Measurements from ENCODE around the gene ANKRD50. TPM values are rescaled to one million over a fixed set of nuclear protein-coding genes. Genes with fewer than 3 reads are reported as not detected.

Gene ANKRD50
- total and polyA plus RNA-seq, 5 experiments from 2014 or later, result 0.06 to 1.1 (median 0.54) TPM; not detected in 1

DNA sequence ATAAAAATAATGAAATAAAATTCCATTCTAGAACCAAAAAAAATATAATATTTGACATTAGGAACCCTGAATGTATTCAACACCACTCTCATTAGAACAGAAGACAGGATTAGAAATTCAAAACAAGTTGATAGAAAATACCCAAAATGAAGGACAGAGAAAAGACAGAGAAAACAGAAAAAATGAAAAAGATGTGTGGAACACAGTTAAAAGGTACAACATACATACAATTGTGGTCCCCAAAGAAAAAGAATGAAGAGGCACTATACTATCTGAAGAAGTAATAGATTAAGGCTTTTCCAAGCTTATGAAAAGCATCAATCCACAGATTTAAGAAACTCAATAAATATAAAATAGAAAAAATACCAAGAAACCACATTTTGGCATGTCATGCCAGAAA, 16.4 kb downstream of the ANKRD50 start:
- H3K4me3 Mint-ChIP-seq, result no peak overlapping the region
- H3K27ac Mint-ChIP-seq, result no peak overlapping the region
- POLR2A ChIA-PET, result no interaction called here
- H3K4me1 Mint-ChIP-seq, result no peaks in the 10 kb centered on the region
- peaks cover 0 to 9% (median 3%) of the 10 kb centered on the region in 9 donors for H3K9me3 Mint-ChIP-seq
- H3K36me3 Mint-ChIP-seq, result peaks cover 0 to 4% (median 0%) of the 10 kb centered on the region in 3 donors
- no peak for ATAC-seq
- peaks cover 0 to 21% (median 5%) of the 10 kb centered on the region in 5 donors for H3K27me3 Mint-ChIP-seq
- no peak for DNase-seq

DNA sequence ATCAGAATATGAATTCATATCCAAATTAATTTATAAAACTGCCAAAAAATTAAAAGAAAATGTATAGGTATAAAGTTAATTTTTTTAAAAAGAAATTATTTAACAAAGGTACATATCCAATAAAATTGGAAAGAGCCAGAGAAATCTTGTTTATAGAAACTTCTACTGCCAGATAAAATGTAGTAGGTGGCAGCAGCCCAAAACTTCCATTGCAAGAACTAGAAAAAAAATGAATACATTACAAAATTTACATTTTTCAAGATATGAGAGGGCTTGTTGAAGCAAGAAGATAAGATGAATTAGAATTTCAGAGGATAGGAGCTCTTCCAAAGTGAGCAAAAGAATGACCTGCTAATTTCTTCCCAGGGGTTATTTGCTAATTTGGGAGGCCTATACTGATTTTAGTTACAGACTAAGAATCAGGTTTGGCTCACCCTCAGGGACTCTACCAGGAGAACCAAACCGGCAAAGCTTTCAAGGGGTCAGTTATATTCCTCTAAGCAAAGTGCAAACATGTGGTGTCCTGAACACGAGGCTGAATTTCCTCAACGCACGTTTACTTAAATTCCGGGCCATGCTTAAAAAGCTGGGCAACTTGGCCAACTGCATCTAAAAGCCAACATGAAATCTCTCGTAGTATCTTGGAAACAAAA, 17.5 kb downstream of the ANKRD50 start:
- peaks cover 0 to 16% (median 5%) of the 10 kb centered on the region in 5 donors for H3K27me3 Mint-ChIP-seq
- no peak for DNase-seq

DNA sequence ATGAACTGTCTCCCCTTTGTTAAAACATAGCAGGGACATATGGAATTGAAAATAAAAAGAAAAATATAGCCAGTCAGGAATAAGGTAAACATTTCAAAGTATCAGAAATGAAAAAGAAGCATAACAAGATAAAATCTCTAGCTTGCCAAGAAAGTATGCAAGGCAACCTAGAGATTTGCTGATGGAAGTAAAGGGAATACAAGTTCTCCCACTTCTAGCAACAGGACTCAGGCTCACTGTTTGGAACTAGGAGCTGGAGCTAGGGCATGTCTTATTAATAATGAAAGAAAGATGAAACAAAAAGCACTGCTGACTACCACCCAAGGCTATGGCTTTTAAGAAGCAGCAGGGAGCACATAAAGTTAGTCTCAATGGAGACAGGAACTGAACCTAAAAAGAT, 18.2 kb downstream of the ANKRD50 start:
- Mint-ChIP-seq H3K4me1 (no peaks in the 10 kb centered on the region), H3K27ac (no peak overlapping the region), H3K9me3 (peaks cover 0 to 9% (median 3%) of the 10 kb centered on the region in 9 donors), H3K27me3 (peaks cover 0 to 13% (median 2%) of the 10 kb centered on the region in 5 donors), H3K36me3 (peaks cover 0 to 4% (median 0%) of the 10 kb centered on the region in 3 donors), H3K4me3 (no peak overlapping the region)
- ATAC-seq (no peak), DNase-seq (no peak)
- POLR2A ChIA-PET, result no interaction called here

More for the DNA sequence above, 17.5 kb downstream of the ANKRD50 start:
- Mint-ChIP-seq H3K4me3 (no peak overlapping the region), H3K9me3 (peaks cover 0 to 9% (median 3%) of the 10 kb centered on the region in 9 donors), H3K27ac (no peak overlapping the region), H3K36me3 (peaks cover 0 to 4% (median 0%) of the 10 kb centered on the region in 3 donors), H3K4me1 (no peaks in the 10 kb centered on the region)
- ATAC-seq, result no peak
- POLR2A ChIA-PET, result no interaction called here

DNA sequence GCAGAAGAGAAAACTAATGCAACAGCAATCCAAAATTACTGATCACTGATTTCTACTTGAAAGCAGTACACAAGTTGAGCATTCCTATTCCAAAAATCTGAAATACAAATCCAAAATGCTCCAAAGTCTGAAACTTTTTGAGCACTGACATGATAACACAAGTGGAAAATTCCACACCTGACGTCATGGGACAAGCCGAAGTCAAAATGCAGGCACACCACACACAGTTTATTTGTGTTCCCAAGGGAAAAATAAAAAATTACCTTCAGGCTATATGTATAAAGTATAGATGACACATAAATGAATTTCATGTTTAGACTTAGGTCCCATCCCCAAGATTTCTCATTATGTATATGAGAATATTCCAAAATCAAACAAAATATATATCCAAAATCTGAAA, 20.7 kb downstream of the ANKRD50 start:
- peaks cover 0 to 19% (median 4%) of the 10 kb centered on the region in 9 donors for H3K9me3 Mint-ChIP-seq
- POLR2A ChIA-PET, result no interaction called here
- H3K4me1 Mint-ChIP-seq, result no peaks in the 10 kb centered on the region
- peaks cover 0 to 4% (median 0%) of the 10 kb centered on the region in 5 donors for H3K27me3 Mint-ChIP-seq
- peaks cover 0 to 4% (median 0%) of the 10 kb centered on the region in 3 donors for H3K36me3 Mint-ChIP-seq
- H3K4me3 Mint-ChIP-seq, result no peak overlapping the region
- ATAC-seq (no peak), DNase-seq (no peak)
- H3K27ac Mint-ChIP-seq, result no peak overlapping the region

DNA sequence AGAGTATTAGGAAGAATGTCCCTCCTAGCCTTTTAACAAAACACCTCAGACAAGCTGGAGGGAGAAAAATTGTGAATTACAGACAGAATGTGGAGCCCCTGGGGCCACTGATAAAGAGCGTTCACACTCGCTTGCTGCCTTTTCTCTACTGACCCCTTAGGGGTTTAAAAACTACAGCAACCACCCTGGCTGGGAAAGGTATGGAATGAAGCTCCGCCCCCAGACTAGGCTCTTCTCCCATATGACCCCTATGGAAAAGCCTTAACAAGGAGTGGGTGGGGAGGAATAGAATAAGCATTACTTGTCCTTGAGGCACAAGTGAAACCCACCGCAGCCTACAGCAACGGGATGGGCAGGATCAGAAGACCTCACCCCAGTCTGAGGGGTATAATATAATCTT, 26.3 kb downstream of the ANKRD50 start:
- no peaks in the 10 kb centered on the region for H3K36me3 Mint-ChIP-seq
- H3K27me3 Mint-ChIP-seq, result peaks cover 0 to 7% (median 0%) of the 10 kb centered on the region in 5 donors
- H3K4me1 Mint-ChIP-seq, result no peaks in the 10 kb centered on the region

DNA sequence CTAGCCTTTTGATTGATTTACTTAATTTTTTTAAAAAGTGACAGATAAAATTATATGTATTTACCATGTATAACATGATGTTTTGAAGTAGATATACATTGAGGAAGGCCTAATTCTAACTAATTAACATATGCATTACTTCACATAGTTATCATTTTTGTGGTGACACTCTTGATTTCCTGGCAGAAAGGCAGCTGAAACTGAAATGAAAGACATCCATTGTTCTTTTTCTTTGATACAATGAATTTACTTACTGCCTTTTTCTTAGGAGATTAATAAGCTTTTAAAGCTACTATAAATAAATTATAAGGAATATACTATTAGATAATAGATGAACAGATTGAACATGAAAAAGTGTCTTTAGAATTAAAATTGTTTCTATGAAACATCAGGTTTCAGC, 26.7 kb downstream of the ANKRD50 start:
- Mint-ChIP-seq H3K9me3 (peaks cover 0 to 10% (median 0%) of the 10 kb centered on the region in 9 donors), H3K4me3 (no peak overlapping the region), H3K27ac (no peak overlapping the region), H3K27me3 (peaks cover 0 to 7% (median 0%) of the 10 kb centered on the region in 5 donors), H3K4me1 (no peaks in the 10 kb centered on the region), H3K36me3 (no peaks in the 10 kb centered on the region)
- ATAC-seq (no peak), DNase-seq (no peak)
- POLR2A ChIA-PET, result no interaction called here

More for the DNA sequence above, 26.3 kb downstream of the ANKRD50 start:
- POLR2A ChIA-PET, result no interaction called here
- no peak overlapping the region for H3K27ac Mint-ChIP-seq
- peaks cover 0 to 10% (median 0%) of the 10 kb centered on the region in 9 donors for H3K9me3 Mint-ChIP-seq
- DNase-seq, result no peak
- ATAC-seq, result no peak
- no peak overlapping the region for H3K4me3 Mint-ChIP-seq

DNA sequence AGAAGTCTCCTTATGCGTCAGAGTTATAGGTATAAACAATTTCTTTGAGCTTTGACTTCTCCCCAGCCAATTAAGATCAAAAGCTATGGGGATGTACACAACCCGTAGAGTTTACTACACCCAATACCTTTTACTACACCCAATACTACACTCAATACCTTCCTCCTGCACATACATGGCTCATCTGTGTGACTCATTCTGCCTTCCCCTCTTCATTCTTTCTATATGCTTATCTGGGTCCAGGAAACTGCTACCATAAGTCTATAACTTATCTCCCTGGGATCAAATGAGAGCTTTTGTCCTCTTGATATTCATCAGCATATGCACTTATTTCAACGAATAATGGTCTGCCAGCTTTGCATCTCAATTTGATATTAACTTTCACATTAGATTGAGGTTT, 28.2 kb downstream of the ANKRD50 start:
- DNase-seq, result no peak
- Mint-ChIP-seq H3K4me1 (peaks cover 0 to 2% (median 0%) of the 10 kb centered on the region in 4 donors), H3K36me3 (no peaks in the 10 kb centered on the region), H3K9me3 (peaks cover 0 to 10% (median 0%) of the 10 kb centered on the region in 9 donors), H3K27me3 (peaks cover 0 to 7% (median 0%) of the 10 kb centered on the region in 5 donors), H3K27ac (no peak overlapping the region), H3K4me3 (no peak overlapping the region)
- no peak for ATAC-seq
- POLR2A ChIA-PET, result no interaction called here

DNA sequence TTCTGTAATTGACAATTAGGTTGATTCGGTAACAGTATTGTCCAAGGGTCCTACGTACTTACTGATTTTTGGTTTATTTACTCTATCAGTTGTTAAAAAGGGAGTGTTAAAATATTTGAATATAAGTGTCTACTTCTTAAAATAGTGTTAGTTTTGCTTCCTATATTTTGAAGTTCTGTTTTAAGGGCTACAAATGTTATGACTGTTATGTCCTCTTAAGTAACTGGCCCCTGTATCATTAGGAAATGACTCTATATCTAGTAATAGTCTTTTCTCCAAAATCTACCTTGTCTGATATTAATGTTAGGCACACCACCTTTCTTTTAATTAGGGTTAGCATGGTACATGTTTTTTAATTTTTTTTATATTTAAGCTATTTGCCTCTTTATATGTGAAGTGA, 30.1 kb downstream of the ANKRD50 start:
- H3K4me3 Mint-ChIP-seq, result no peak overlapping the region
- peaks cover 0 to 2% (median 0%) of the 10 kb centered on the region in 4 donors for H3K4me1 Mint-ChIP-seq
- POLR2A ChIA-PET, result no interaction called here
- no peak overlapping the region for H3K27ac Mint-ChIP-seq
- no peak for ATAC-seq
- peaks cover 0 to 7% (median 0%) of the 10 kb centered on the region in 5 donors for H3K27me3 Mint-ChIP-seq
- no peak for DNase-seq
- no peaks in the 10 kb centered on the region for H3K36me3 Mint-ChIP-seq
- peaks cover 0 to 4% (median 0%) of the 10 kb centered on the region in 9 donors for H3K9me3 Mint-ChIP-seq

DNA sequence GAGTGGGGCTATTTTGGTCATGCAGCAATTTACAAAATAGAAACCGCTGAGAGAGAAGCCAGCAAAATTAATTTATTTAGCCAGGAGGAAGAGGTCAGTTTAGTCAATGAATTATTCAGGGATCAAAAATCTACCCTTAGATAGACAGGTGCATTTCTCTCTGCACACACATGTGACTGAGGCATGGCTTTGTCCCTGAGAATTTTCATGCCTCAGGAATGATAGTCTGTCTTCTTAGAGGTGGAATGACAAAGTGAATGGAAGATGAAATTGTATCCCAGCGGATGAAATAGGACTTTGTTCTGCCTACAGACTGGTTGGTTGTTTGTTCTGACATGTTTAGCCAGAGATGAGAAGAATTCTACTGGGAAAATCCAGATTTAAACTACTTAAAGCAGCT, 46.0 kb downstream of the ANKRD50 start:
- Mint-ChIP-seq H3K9me3 (peaks cover 0 to 9% (median 0%) of the 10 kb centered on the region in 9 donors), H3K4me1 (no peaks in the 10 kb centered on the region), H3K36me3 (peaks cover 0 to 2% (median 0%) of the 10 kb centered on the region in 3 donors), H3K27me3 (no peaks in the 10 kb centered on the region), H3K27ac (no peak overlapping the region), H3K4me3 (no peak overlapping the region)
- DNase-seq (no peak), ATAC-seq (no peak)
- POLR2A ChIA-PET, result no interaction called here

DNA sequence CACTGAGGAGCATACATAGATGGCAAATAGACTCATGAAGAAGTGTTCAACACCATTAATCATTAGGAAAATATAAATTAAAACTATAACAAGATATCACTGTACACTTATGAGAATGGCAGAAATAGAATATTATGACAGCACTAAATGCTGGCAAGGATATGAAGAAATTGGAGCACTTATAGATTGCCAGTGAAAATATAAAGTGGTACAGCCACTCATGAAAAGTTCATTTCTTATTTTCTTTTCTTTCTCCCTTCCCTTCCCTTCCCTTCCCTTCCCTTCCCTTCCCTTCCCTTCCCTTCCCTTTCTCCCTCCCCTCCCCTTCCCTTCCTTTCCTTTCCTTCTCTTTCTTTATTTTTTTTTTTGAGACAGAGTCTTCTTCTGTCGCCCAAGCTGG, 53.7 kb downstream of the ANKRD50 start:
- no peak for DNase-seq
- ATAC-seq, result no peak
- POLR2A ChIA-PET, result no interaction called here
- Mint-ChIP-seq H3K36me3 (no peaks in the 10 kb centered on the region), H3K9me3 (peaks cover 0 to 2% (median 0%) of the 10 kb centered on the region in 9 donors), H3K4me3 (no peak overlapping the region), H3K27ac (no peak overlapping the region), H3K27me3 (peaks cover 0 to 7% (median 3%) of the 10 kb centered on the region in 5 donors), H3K4me1 (no peaks in the 10 kb centered on the region)

DNA sequence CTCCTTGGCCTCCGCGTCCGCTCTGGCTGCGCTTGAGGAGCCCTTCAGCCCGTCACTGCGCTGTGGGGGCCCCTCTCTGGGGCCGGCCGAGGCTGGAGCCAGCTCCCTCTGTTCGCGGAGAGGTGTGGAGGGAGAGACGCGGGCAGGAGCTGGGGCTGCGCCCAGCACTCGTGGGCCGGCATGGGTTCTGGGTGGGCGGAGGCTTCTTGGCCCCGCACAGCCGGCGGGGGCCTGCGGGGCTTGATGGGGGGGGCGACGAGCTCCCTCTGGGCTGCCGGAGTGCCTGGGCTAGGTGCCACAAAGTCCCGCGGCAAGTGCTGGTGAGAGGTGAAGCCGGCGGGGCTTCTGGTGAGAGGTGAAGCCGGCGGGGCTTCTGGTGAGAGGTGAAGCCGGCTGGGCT, 61.9 kb downstream of the ANKRD50 start:
- H3K4me1 Mint-ChIP-seq, result no peaks in the 10 kb centered on the region
- no peaks in the 10 kb centered on the region for H3K36me3 Mint-ChIP-seq
- no peak overlapping the region for H3K4me3 Mint-ChIP-seq
- no peak overlapping the region for H3K27ac Mint-ChIP-seq
- no peak for ATAC-seq
- peaks cover 0 to 5% (median 4%) of the 10 kb centered on the region in 5 donors for H3K27me3 Mint-ChIP-seq
- POLR2A ChIA-PET, result no interaction called here
- H3K9me3 Mint-ChIP-seq, result no peaks in the 10 kb centered on the region
- DNase-seq, result no peak

DNA sequence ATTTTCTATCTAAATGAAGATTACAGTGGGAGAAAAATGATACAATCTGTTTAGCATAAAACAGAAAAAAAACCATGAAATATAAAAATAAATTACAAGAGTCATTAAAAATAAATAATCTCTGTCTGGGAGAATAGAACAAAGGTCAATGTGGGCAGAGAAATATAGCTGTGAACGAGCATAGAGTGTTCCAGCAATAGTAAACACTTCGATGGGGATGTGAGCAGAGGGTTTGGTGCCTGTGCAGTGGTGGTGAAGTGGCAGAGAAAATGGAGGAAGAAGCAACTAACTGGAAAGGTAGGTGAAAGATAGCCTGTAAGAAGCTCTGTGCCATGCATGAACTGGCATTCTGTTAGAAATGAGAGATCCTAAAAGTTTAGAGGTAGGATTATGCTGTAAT, 64.9 kb downstream of the ANKRD50 start:
- Mint-ChIP-seq H3K36me3 (no peaks in the 10 kb centered on the region), H3K4me1 (no peaks in the 10 kb centered on the region), H3K27me3 (peaks cover 0 to 10% (median 5%) of the 10 kb centered on the region in 5 donors), H3K4me3 (no peak overlapping the region), H3K9me3 (no peaks in the 10 kb centered on the region), H3K27ac (no peak overlapping the region)
- ATAC-seq (no peak), DNase-seq (no peak)
- POLR2A ChIA-PET, result no interaction called here

DNA sequence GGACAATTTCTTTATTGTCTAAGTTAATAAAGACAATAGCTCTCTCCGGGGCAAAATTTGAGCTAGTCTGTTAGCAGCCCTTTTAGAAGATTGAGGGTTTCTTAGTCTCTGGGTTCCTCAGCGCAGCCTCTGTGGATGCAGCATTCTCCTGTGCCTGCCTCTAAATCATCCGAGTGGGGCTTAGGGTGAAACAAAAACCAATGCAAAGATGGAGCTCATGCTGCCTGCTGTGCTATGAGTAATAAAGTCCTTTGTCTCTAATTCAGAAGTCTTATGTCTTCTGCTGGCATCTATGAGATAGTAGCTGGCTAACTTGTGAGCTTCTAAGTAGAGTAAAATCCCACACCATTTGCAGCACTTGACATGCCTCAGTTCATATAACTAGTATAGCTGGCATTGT, 67.9 kb downstream of the ANKRD50 start:
- Mint-ChIP-seq H3K27ac (no peak overlapping the region), H3K9me3 (no peaks in the 10 kb centered on the region), H3K36me3 (no peaks in the 10 kb centered on the region), H3K27me3 (peaks cover 0 to 10% (median 6%) of the 10 kb centered on the region in 5 donors), H3K4me3 (no peak overlapping the region), H3K4me1 (no peaks in the 10 kb centered on the region)
- POLR2A ChIA-PET, result no interaction called here
- ATAC-seq (no peak), DNase-seq (no peak)

DNA sequence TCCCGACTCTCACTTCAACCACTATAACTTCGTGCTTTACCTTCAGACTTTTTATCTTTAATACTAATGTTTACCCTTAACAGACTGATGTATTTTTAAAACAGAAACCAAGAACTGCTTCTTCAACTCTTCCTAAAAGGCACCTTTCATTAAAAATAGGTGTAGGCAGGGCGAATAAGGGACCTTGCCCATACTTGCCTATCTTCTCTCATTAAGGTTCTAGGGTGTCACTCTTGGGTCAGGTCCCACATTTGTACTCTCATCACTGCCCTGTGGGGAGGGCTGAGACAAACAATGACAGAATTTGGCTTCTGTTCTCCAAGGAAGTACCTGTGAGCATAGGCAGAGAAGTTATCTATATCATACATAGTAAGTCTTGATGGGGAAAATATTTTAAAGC, 69.7 kb downstream of the ANKRD50 start:
- POLR2A ChIA-PET, result no interaction called here
- ATAC-seq (no peak), DNase-seq (no peak)
- H3K9me3 Mint-ChIP-seq, result no peaks in the 10 kb centered on the region
- no peak overlapping the region for H3K4me3 Mint-ChIP-seq
- no peaks in the 10 kb centered on the region for H3K36me3 Mint-ChIP-seq
- no peak overlapping the region for H3K27ac Mint-ChIP-seq
- H3K27me3 Mint-ChIP-seq, result peaks cover 0 to 8% (median 6%) of the 10 kb centered on the region in 5 donors
- H3K4me1 Mint-ChIP-seq, result no peaks in the 10 kb centered on the region
